GM12891 (cell line): Measurements from ENCODE around the gene KIZ.

Experiments used
- POLR2A ChIP-seq: IDR thresholded peaks from 2 replicates; pipeline ENCODE4 v1.6.1; 2011; ENCODE audit warnings: low read depth, low read length, control low read depth
- POLR2AphosphoS5 ChIP-seq: IDR thresholded peaks from 2 replicates; pipeline ENCODE4 v1.6.1; 2011; ENCODE audit warnings: low read depth, low read length, control low read depth

DNA sequence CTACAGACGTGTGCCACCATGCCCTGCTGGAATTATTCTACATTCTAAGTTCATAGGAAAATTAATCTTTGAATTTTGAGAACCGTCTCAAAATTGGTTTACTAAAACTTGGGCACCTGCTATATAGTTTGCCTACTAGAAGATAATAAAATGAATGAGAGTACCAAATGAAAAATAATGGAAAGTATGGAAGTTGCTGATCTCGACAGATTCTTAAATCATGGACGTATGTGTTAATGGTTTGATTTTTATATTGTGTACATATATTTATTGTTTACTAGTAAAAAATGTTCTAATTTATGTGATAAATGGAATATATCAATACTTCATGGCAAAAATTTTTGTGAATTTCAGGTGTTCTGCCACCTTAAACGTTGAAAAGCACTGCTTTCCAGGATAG is 60.0 kb downstream of the KIZ start:
- no peak for TF ChIP-seq POLR2A
- no peak for TF ChIP-seq POLR2AphosphoS5
